Mucosa of rectum (tissue), 2 donors: ENCODE measurements around the gene SPATA45.

Source experiments
- H3K27ac ChIP-seq, 2 donors: one replicate each; pipeline ENCODE4 v1.7.0; 2013; ENCODE audit warnings: inconsistent platforms in 2 of 2, low read depth in 2 of 2, low read length in 2 of 2
- H3K27me3 ChIP-seq, 2 donors: one replicate each; pipeline ENCODE4 v1.7.0; 2013; ENCODE audit warnings: low read length in 2 of 2; ENCODE audit not compliant: control insufficient read depth in 2 of 2, insufficient read depth in 2 of 2
- H3K36me3 ChIP-seq, 2 donors: one replicate each; pipeline ENCODE4 v1.7.0; 2013; ENCODE audit warnings: low read length in 2 of 2; ENCODE audit not compliant: control insufficient read depth in 2 of 2, insufficient read depth in 2 of 2
- H3K4me1 ChIP-seq, 2 donors: one replicate each; pipeline ENCODE4 v1.7.0; 2013; ENCODE audit warnings: low read length in 2 of 2, mild to moderate bottlenecking in 1 of 2; ENCODE audit not compliant: control insufficient read depth in 2 of 2, insufficient read depth in 2 of 2
- H3K4me3 ChIP-seq, 2 donors: one replicate each; pipeline ENCODE4 v1.7.0; 2013; ENCODE audit warnings: low read length in 2 of 2
- H3K9ac ChIP-seq, 2 donors: one replicate each; pipeline ENCODE4 v1.7.0; 2013; ENCODE audit warnings: low read length in 2 of 2, low read depth in 1 of 2, mild to moderate bottlenecking in 1 of 2
- H3K9me3 ChIP-seq, 2 donors: one replicate each; pipeline ENCODE4 v1.7.0; 2013; ENCODE audit warnings: low read length in 2 of 2; ENCODE audit not compliant: control insufficient read depth in 2 of 2
- donor health status: healthy.
- donor health status: Normal muscosa, but diverticular disease.

SPATA45 gene

DNA sequence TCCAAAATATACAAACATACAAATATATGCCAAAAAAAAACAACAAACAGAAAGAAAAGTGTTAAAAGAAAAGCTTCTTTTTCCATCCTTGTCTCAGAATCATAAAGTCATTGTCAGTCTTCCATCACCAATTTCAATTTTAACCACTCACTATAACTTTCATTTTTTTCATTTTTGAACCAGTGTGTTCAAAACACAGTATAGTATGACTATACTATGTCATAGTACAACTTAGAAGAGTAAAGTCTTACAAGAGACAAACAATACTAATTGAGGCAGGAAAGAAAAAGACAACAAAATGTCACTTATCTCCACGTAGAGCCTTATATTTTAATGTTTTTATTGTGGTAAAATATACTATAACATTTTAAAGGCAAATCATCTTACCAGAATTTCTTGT lies 63.5 kb downstream of the SPATA45 start:
- Histone ChIP-seq H3K27me3 (no peaks in the 10 kb centered on the region), H3K9me3 (no peaks in the 10 kb centered on the region), H3K9ac (no peak overlapping the region), H3K27ac (no peak overlapping the region), H3K4me3 (no peak overlapping the region), H3K4me1 (no peaks in the 10 kb centered on the region), H3K36me3 (peaks cover 12 to 26% of the 10 kb centered on the region in 2 donors)

DNA sequence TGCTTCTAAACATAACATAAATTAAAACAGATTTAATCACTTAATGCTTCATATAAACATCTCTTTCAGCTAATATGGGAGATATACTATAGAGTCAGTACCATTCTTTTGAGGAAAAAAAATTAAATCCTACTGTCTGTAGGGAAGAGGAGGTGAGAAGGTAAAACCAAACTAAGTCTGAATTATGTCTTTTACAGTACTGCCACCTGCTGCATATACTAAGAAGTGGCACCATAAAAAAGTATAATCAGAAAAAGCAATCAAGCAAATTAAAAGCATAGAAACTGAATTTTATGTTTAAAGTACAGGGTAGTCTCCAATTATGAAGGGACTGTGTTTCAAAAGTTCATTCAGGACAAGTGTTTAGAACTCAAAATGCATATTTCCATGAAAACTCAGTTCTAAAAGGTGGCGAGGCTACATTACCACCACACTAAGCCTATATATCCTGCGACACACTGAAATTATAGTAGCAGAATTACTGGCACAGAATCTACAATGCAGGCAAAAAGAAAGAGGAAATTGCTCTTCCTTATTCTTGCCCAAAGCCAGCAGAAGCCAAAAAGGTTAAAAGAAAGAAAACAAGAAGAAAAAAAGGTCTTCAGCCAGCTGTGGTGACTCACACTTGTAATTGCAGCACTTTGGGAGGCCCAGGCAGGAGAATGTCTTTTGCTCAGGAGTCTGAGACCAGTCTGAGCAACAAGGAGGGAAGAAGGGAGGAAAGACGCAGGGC lies 64.9 kb downstream of the SPATA45 start:
- H3K4me3 ChIP-seq: no peak overlapping the region
- no peaks in the 10 kb centered on the region for H3K4me1 ChIP-seq
- no peaks in the 10 kb centered on the region for H3K27me3 ChIP-seq
- H3K9me3 ChIP-seq: no peaks in the 10 kb centered on the region
- no peak overlapping the region for H3K9ac ChIP-seq
- H3K27ac ChIP-seq: no peak overlapping the region
- peaks cover 12 to 26% of the 10 kb centered on the region in 2 donors for H3K36me3 ChIP-seq

DNA sequence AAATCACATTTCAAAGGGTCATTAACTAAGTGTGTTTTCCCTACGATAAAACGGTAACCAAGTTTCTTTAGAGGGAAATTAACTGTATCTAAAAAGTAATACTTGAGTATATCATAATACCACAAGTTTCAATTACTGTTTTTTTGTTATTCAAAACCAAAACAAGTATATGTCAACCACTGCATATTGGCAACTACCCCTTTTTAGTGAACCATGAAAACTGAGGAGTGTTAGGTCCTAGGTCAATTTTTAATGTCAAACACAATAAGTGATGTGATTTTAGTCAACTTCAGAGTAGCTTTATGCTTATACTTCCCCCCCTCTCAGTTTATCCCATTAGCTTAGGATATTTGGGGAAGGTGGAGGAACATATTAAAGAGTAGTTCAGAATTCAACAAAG lies 66.2 kb downstream of the SPATA45 start:
- Histone ChIP-seq H3K9me3 (no peaks in the 10 kb centered on the region), H3K4me3 (no peak overlapping the region), H3K27me3 (no peaks in the 10 kb centered on the region), H3K36me3 (peaks cover 12 to 20% of the 10 kb centered on the region in 2 donors), H3K27ac (no peak overlapping the region), H3K9ac (no peak overlapping the region), H3K4me1 (no peaks in the 10 kb centered on the region)

DNA sequence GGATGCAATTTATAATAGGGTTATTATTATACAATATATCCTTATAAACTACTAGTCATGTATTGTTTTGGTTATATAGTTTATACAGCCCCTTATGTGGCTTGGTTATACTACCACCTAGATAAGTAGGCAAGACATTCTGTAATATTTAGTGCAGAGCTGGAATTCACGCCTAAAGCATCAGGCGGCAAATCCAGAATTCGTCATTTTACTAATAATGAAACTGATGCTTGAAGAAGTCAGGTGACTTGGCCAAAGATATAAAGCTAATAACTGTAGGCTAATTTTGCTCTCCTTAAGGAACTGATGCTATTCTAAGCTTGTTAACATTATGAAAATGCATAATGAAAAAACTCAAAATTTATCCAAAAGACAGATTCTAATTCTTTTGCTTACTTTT lies 66.7 kb downstream of the SPATA45 start:
- Histone ChIP-seq H3K27ac (no peak overlapping the region), H3K4me3 (no peak overlapping the region), H3K9me3 (no peaks in the 10 kb centered on the region), H3K9ac (no peak overlapping the region), H3K36me3 (peaks cover 12 to 20% of the 10 kb centered on the region in 2 donors), H3K4me1 (no peaks in the 10 kb centered on the region), H3K27me3 (no peaks in the 10 kb centered on the region)
